ENCODE measurements around the gene CCT5. TPM values are rescaled to one million over a fixed set of nuclear protein-coding genes. Genes with fewer than 3 reads are reported as not detected.
"Not testable (repeated sequence)": the region's sequence is repeated elsewhere in the genome, so short reads cannot be mapped to it uniquely, and the experiment has no call there.

CCT5 gene
- polyA plus RNA-seq, 1 of the 3 experiments (the other 2 are of a cell fraction): 378 TPM

- TF ChIP-seq SMC3 (IDR thresholded peaks at IDR 0.05; ENCODE audit: low read depth, low read length) (no peak), IRF3 (IDR thresholded peaks at IDR 0.05; ENCODE audit: low read depth, low read length) (no peak), GABPA (IDR thresholded peaks at IDR 0.05; ENCODE audit: low read depth) (no peak), RAD21 (IDR thresholded peaks at IDR 0.05; ENCODE audit: low read length) (no peak)
Measured at GRCh38 chr5:10268100-10268499, 18.0 kb downstream of the CCT5 start (continued).

- Histone ChIP-seq H3K4me1 (ENCODE audit: control insufficient read depth in 1 of 2, insufficient read depth in 2 of 2, low read depth in 1 of 2, low read length in 1 of 2) (no peaks in the 10 kb centered on the region), H3K27me3 (ENCODE audit: insufficient read depth) (no peaks in the 10 kb centered on the region), H3K9me3 (no peaks in the 10 kb centered on the region), H3K4me3 (ENCODE audit: low read depth in 2 of 2, low read length in 1 of 2) (no peak overlapping the region), H3K9ac (no peak overlapping the region), H4K20me1 (ENCODE audit: insufficient read depth) (no peaks in the 10 kb centered on the region), H3K9me2 (no peaks in the 10 kb centered on the region), H3K36me3 (replicated peaks in 1 of 2; ENCODE audit: control insufficient read depth in 1 of 2, insufficient read depth in 2 of 2, low read length in 1 of 2) (no peaks in the 10 kb centered on the region), H3F3A (replicated peaks; ENCODE audit: insufficient read depth) (no peaks in the 10 kb centered on the region), H3K27ac (ENCODE audit: low read depth in 2 of 2, low read length in 1 of 2) (no peak overlapping the region), H3K4me2 (no peak overlapping the region), H3K79me2 (ENCODE audit: insufficient read depth) (no peaks in the 10 kb centered on the region), H2AFZ (ENCODE audit: low read depth) (no peak overlapping the region)
- no peak for TF ChIP-seq REST (IDR thresholded peaks at IDR 0.05; ENCODE audit: low read depth, low read length)
- no peak for TF ChIP-seq TEAD4 (IDR thresholded peaks at IDR 0.05; ENCODE audit: borderline replicate concordance, insufficient read depth)
- no peak for TF ChIP-seq TCF12 (IDR thresholded peaks at IDR 0.05)
- ChIA-PET CTCF (interaction anchor here (1.2 kb wide), 1 partner anchor 12 kb away, joined by 6 read pairs; no protein-coding TSS in a partner anchor), POLR2A (no interaction called here)
- no peak for DNase-seq
- WGBS (ENCODE audit: low lambda C conversion rate): 92% methylated on average over 9 of the region's 9 CpGs
Measured at GRCh38 chr5:10272053-10272874, 22.2 kb downstream of the CCT5 start.

GRCh38 chr5:10272875-10273209, 22.8 kb downstream of the CCT5 start:
- H3K9me2 ChIP-seq; H3K4me3 ChIP-seq (ENCODE audit: low read depth in 2 of 2, low read length in 1 of 2); H3K4me1 ChIP-seq (ENCODE audit: control insufficient read depth in 1 of 2, insufficient read depth in 2 of 2, low read depth in 1 of 2, low read length in 1 of 2); H3K4me2 ChIP-seq; H3K27me3 ChIP-seq (ENCODE audit: insufficient read depth); H3K79me2 ChIP-seq (ENCODE audit: insufficient read depth); H3K9me3 ChIP-seq; H3K9ac ChIP-seq; H3F3A ChIP-seq (replicated peaks; ENCODE audit: insufficient read depth); DNase-seq; H4K20me1 ChIP-seq (ENCODE audit: insufficient read depth); H2AFZ ChIP-seq (ENCODE audit: low read depth); H3K27ac ChIP-seq (ENCODE audit: low read depth in 2 of 2, low read length in 1 of 2); POLR2A ChIA-PET; H3K36me3 ChIP-seq (replicated peaks in 1 of 2; ENCODE audit: control insufficient read depth in 1 of 2, insufficient read depth in 2 of 2, low read length in 1 of 2): not testable (repeated sequence)
- CTCF ChIA-PET: interaction anchor here (1.2 kb wide), 1 partner anchor 11 kb away, joined by 6 read pairs; no protein-coding TSS in a partner anchor
- 84% methylated on average over 6 of the region's 6 CpGs for WGBS (ENCODE audit: low lambda C conversion rate)
